Activated CD8-positive, alpha-beta T cell treated with anti-CD3 and anti-CD28 coated beads for 36 hours (primary cell): ENCODE data around the gene CLEC18B. TPM values are rescaled to one million over a fixed set of nuclear protein-coding genes. Genes with fewer than 3 reads are reported as not detected.

Experiments
- ATAC-seq: fragments of 200-7000 bp; cut with Tn5 transposase; one replicate; pipeline ENCODE4 v1.10.0; 2021; ENCODE audit warnings: mild to moderate bottlenecking, moderate library complexity
- CTCF ChIA-PET: fragments of 350-600 bp; sonication (Branson Sonifier 250); formaldehyde crosslinking; loops from one replicate; lab custom pipeline; 2021; ENCODE audit warnings: antibody characterized with exemption; lab: Charles Lee
- POLR2A ChIA-PET: fragments of 350-600 bp; sonication (Branson Sonifier 250); formaldehyde crosslinking; loops from one replicate; lab custom pipeline; 2021; ENCODE audit warnings: antibody characterized with exemption; lab: Charles Lee
- DNase-seq: peaks from one replicate; pipeline ENCODE4 v3.0.0-alpha.2; 2020
- H3K27ac Mint-ChIP-seq: one replicate; pipeline ENCODE4 v1.8.0; 2021; ENCODE audit warnings: mild to moderate bottlenecking, mixed read lengths
- H3K27me3 Mint-ChIP-seq: one replicate; pipeline ENCODE4 v1.8.0; 2021; ENCODE audit warnings: mixed read lengths
- H3K36me3 Mint-ChIP-seq: one replicate; pipeline ENCODE4 v1.8.0; 2021; ENCODE audit warnings: low read depth, mixed read lengths
- H3K4me1 Mint-ChIP-seq: one replicate; pipeline ENCODE4 v1.8.0; 2021; ENCODE audit warnings: low read depth, mixed read lengths
- H3K4me3 Mint-ChIP-seq: one replicate; pipeline ENCODE4 v1.8.0; 2021; ENCODE audit warnings: mild to moderate bottlenecking, moderate library complexity, mixed read lengths
- H3K9me3 Mint-ChIP-seq: one replicate; pipeline ENCODE4 v1.8.0; 2021; ENCODE audit warnings: mixed read lengths
- CTCF ChIP-seq: fragments of 200-600 bp; IDR thresholded peaks from one replicate; pipeline ENCODE4 v1.8.0; 2022; ENCODE audit warnings: antibody characterized with exemption, mild to moderate bottlenecking
- intact Hi-C: fragments of 100-400 bp; cut with micrococcal nuclease; formaldehyde crosslinking; loops from one replicate; pipeline ENCODE4 v1.10.0; 2022
- total RNA-seq, 2 experiments: library from RNA; stranded (reverse); gene quantifications; one replicate each; pipeline ENCODE4 v1.2.3, GENCODE V29; 2021

Gene CLEC18B
- total RNA-seq, 2 experiments from 2014 or later = 0.22 TPM; not detected in 1

GRCh38 chr16:74450967-74451760 is 29.9 kb upstream of the CLEC18B start:
- POLR2A ChIA-PET = no interaction called here
- no peak overlapping the region for H3K27ac Mint-ChIP-seq

GRCh38 chr16:74450236-74450635 is 29.0 kb upstream of the CLEC18B start:
- Mint-ChIP-seq H3K4me1 (peaks cover 2% of the 10 kb centered on the region), H3K27ac (peak overlapping the region; percentile 55), H3K9me3 (no peaks in the 10 kb centered on the region), H3K27me3 (no peaks in the 10 kb centered on the region), H3K4me3 (no peak overlapping the region), H3K36me3 (peaks cover 24% of the 10 kb centered on the region)
- ATAC-seq = no peak
- POLR2A ChIA-PET = interaction anchor here (1.0 kb wide), 1 partner anchor 9 kb away, joined by 3 read pairs; no protein-coding TSS in a partner anchor
- no peak for DNase-seq
- intact Hi-C loops = no loop called here
- CTCF ChIA-PET = interaction anchor here (0.6 to 1.0 kb wide), 2 partner anchors 140 to 1067 kb away, joined by 3 read pairs; no protein-coding TSS in a partner anchor
- TF ChIP-seq CTCF = no peak

More at GRCh38 chr16:74450967-74451760, 29.9 kb upstream of the CLEC18B start:
- CTCF ChIA-PET = no interaction called here
- no peak for ATAC-seq
- no peak for DNase-seq
- Mint-ChIP-seq H3K4me1 (peaks cover 2% of the 10 kb centered on the region), H3K4me3 (no peak overlapping the region), H3K36me3 (peaks cover 31% of the 10 kb centered on the region), H3K27me3 (no peaks in the 10 kb centered on the region), H3K9me3 (no peaks in the 10 kb centered on the region)
- intact Hi-C loops = no loop called here
- TF ChIP-seq CTCF = no peak

GRCh38 chr16:74449470-74449869 is 28.2 kb upstream of the CLEC18B start:
- ATAC-seq = no peak
- peak overlapping the region; percentile 30 for H3K27ac Mint-ChIP-seq
- no peaks in the 10 kb centered on the region for H3K9me3 Mint-ChIP-seq
- intact Hi-C loops = no loop called here
- ChIA-PET POLR2A (interaction anchor here (1.0 kb wide), 1 partner anchor 8 kb away, joined by 3 read pairs; no protein-coding TSS in a partner anchor), CTCF (interaction anchor here (0.6 to 1.0 kb wide), 3 partner anchors 140 to 1068 kb away, joined by 3 read pairs; no protein-coding TSS in a partner anchor)
- H3K27me3 Mint-ChIP-seq = no peaks in the 10 kb centered on the region
- H3K4me1 Mint-ChIP-seq = peaks cover 2% of the 10 kb centered on the region
- H3K36me3 Mint-ChIP-seq = peaks cover 22% of the 10 kb centered on the region
- no peak overlapping the region for H3K4me3 Mint-ChIP-seq
- no peak for DNase-seq
- no peak for TF ChIP-seq CTCF

GRCh38 chr16:74448990-74449389 is 27.7 kb upstream of the CLEC18B start:
- Mint-ChIP-seq H3K4me1 (peaks cover 2% of the 10 kb centered on the region), H3K27me3 (no peaks in the 10 kb centered on the region), H3K36me3 (peaks cover 22% of the 10 kb centered on the region), H3K4me3 (no peak overlapping the region), H3K9me3 (no peaks in the 10 kb centered on the region), H3K27ac (peak overlapping the region; percentile 30)
- no peak for DNase-seq
- POLR2A ChIA-PET = no interaction called here
- ATAC-seq = no peak
- TF ChIP-seq CTCF = no peak
- CTCF ChIA-PET = no interaction called here
- intact Hi-C loops = no loop called here

- CTCF ChIA-PET = no interaction called here
- DNase-seq (no peak), ATAC-seq (no peak)
- no peak for TF ChIP-seq CTCF
- no peak overlapping the region for H3K27ac Mint-ChIP-seq
- no peak overlapping the region for H3K4me3 Mint-ChIP-seq
- peaks cover 2% of the 10 kb centered on the region for H3K4me1 Mint-ChIP-seq
- intact Hi-C loops = no loop called here
- H3K9me3 Mint-ChIP-seq = no peaks in the 10 kb centered on the region
- peaks cover 17% of the 10 kb centered on the region for H3K36me3 Mint-ChIP-seq
- POLR2A ChIA-PET = no interaction called here
- H3K27me3 Mint-ChIP-seq = no peaks in the 10 kb centered on the region
These were observed 26.3 kb upstream of the CLEC18B start for GRCh38 chr16:74447578-74447977.
